BJ (cell line): ENCODE results near the gene ARIH2. TPM values are rescaled to one million over a fixed set of nuclear protein-coding genes. Genes with fewer than 3 reads are reported as not detected.

Source experiments
- CTCF ChIA-PET: fragments of 350-600 bp; formaldehyde crosslinking; extraction: SDS; loops from one replicate; lab custom pipeline; 2021; ENCODE audit warnings: antibody characterized with exemption, inconsistent platforms; lab: Yijun Ruan, JAX
- POLR2A ChIA-PET: fragments of 300-600 bp; sonication (Branson Sonifier 250); formaldehyde crosslinking; extraction: SDS; loops from one replicate; lab custom pipeline; 2021; ENCODE audit warnings: antibody characterized with exemption; lab: Charles Lee
- DNase-seq: peaks from one replicate; pipeline ENCODE4 v3.0.0-alpha.2; 2011; ENCODE audit warnings: low read depth
- H3K27me3 ChIP-seq: 2 replicates; pipeline ENCODE4 v1.6.0; 2011; ENCODE audit warnings: low read length; ENCODE audit not compliant: control insufficient read depth, insufficient read depth
- H3K36me3 ChIP-seq: 2 replicates; pipeline ENCODE4 v1.5.1; 2011; ENCODE audit warnings: low read length; ENCODE audit not compliant: control insufficient read depth, insufficient read depth
- H3K4me3 ChIP-seq: 2 replicates; pipeline ENCODE4 v1.5.1; 2011; ENCODE audit warnings: low read depth, mild to moderate bottlenecking, control low read depth, low read length
- CTCF ChIP-seq: IDR thresholded peaks from 2 replicates; pipeline ENCODE4 v1.5.1; 2011; ENCODE audit warnings: low read depth, mild to moderate bottlenecking, control low read depth, inconsistent platforms, low read length, moderate library complexity; ENCODE audit not compliant: insufficient read depth
- polyA plus RNA-seq: library from polyadenylated mRNA; depleted of rRNA; stranded (reverse); fragments of >200 nt; gene quantifications from 2 replicates; pipeline ENCODE4 v1.2.3, GENCODE V29; 2011

ARIH2 gene
- polyA plus RNA-seq, 1 experiment: 96.7 TPM

GRCh38 chr3:49028673-49029562, 110.3 kb downstream of the ARIH2 start, which contains the start of gene IMPDH2:
TSS of gene IMPDH2 (minus strand) at chr3:49029398. CDS start at chr3:49029350, 48 bp downstream.
- Histone ChIP-seq H3K4me3 (peak within 1 kb of the TSS; percentile 75), H3K36me3 (peaks cover 44% of the 10 kb centered on the region), H3K27me3 (no peaks in the 10 kb centered on the region)
- ChIA-PET POLR2A (interaction anchor here (0.6 to 1.3 kb wide), 5 partner anchors 8 to 902 kb away, joined by 3 to 6 read pairs (median 4); partner anchors contain the start of gene WDR6), CTCF (interaction anchor here (1.0 to 1.2 kb wide), 2 partner anchors 40 to 41 kb away, joined by 3 to 6 read pairs; partner anchors contain the start of gene P4HTM)
- DNase-seq: peak; percentile 75
- 0 out of 2 replicates have a peak, but pooled peaks have one; percentile 12 for TF ChIP-seq CTCF

DNA sequence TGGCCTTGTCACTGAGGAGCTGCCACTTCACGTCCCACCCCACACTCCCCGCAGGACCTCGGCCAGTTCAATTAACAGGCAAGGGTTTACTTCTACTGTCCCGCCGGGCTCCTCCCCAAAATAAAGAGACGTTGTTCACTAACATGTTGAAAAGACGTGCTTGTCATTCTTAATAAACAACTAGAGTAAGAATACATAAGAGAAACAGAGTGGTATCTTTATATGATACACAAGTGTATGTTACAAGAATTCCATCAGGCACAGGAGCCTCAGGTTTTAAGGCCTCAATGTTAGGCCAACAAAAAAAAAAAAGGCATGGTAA, 110.9 kb downstream of the ARIH2 start:
- no peak overlapping the region for H3K4me3 ChIP-seq
- H3K36me3 ChIP-seq: peaks cover 41% of the 10 kb centered on the region
- CTCF ChIA-PET: interaction anchor here (1.0 to 1.2 kb wide), 2 partner anchors 40 to 42 kb away, joined by 3 to 6 read pairs; partner anchors contain the start of gene P4HTM

DNA sequence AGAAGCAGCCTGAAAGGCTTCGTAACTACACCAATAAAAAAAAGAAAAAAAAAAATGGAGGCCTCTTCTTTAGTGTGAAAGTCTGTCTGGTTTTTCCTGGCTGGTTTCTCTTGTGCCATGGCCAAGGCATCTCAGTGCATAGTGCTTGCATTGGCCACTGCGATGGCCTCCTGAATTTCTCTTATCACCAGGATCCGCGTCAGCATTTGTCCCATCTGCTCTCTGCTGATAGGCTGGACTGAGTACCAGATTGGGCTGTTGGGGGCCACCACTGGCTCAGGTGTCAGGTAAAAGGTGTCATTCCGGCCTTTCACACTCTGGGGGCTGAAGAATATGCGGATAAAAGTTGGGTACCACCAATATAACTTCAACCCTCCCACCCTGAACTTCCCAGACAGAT, 111.7 kb downstream of the ARIH2 start:
- no peak for DNase-seq
- Histone ChIP-seq H3K27me3 (no peaks in the 10 kb centered on the region), H3K4me3 (no peak overlapping the region), H3K36me3 (peaks cover 38% of the 10 kb centered on the region)
- ChIA-PET CTCF (interaction anchor here (0.7 kb wide), 2 partner anchors 8 to 41 kb away, joined by 3 to 4 read pairs; partner anchors contain the start of gene NDUFAF3), POLR2A (no interaction called here)
- no peak for TF ChIP-seq CTCF

More for the DNA sequence above, 110.9 kb downstream of the ARIH2 start:
- no peaks in the 10 kb centered on the region for H3K27me3 ChIP-seq
- TF ChIP-seq CTCF: no peak
- POLR2A ChIA-PET: interaction anchor here (0.7 to 1.3 kb wide), 4 partner anchors 8 to 40 kb away, joined by 3 to 6 read pairs (median 4); partner anchors contain the start of gene WDR6
- no peak for DNase-seq

GRCh38 chr3:49032646-49033304, 114.1 kb downstream of the ARIH2 start:
- peaks cover 27% of the 10 kb centered on the region for H3K36me3 ChIP-seq
- no peak for TF ChIP-seq CTCF
- no peaks in the 10 kb centered on the region for H3K27me3 ChIP-seq
- ChIA-PET POLR2A (no interaction called here), CTCF (interaction anchor here (0.9 to 1.7 kb wide), 2 partner anchors 11 to 96 kb away, joined by 3 to 10 read pairs; partner anchors contain the start of gene NDUFAF3)
- H3K4me3 ChIP-seq: no peak overlapping the region
- no peak for DNase-seq
